ENCODE measurements around the gene MUC5B.

The MUC5B gene

DNA sequence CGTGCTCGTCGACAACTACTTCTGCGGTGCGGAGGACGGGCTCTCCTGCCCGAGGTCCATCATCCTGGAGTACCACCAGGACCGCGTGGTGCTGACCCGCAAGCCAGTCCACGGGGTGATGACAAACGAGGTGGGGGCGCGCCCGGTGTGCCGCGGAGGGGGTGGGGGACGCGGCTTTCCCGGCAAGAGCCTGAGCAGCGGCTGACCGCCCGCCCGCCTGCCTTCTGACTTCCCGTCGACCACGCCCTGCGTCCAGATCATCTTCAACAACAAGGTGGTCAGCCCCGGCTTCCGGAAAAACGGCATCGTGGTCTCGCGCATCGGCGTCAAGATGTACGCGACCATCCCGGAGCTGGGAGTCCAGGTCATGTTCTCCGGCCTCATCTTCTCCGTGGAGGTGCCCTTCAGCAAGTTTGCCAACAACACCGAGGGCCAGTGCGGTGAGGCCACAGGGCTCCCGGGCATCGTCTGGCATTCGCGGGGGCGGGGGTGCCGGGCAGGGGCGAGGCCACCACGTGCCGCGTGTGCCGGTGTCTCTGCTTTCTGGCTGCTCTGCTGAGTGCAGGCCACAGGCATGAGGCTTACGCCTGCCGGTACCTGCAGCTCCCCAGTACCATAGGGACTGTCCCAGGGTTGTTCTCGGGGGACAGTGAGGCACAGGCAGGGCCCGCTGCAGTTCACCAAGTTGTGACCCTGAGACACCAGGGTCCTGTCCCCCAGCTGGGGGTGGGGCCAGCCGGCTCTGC is 28.5 kb upstream of the MUC5B start:
- POLR2A ChIA-PET: no interaction called here
- no peak for TF ChIP-seq CTCF (IDR thresholded peaks at IDR 0.05; ENCODE audit: control extremely low read depth, extremely low read depth, low read depth, missing control alignments)
- CTCF ChIA-PET: no interaction called here

GRCh38 chr11:1194977-1195681 is 27.7 kb upstream of the MUC5B start:
- POLR2A ChIA-PET: no interaction called here
- no peak for TF ChIP-seq CTCF (IDR thresholded peaks at IDR 0.05; ENCODE audit: control extremely low read depth, extremely low read depth, low read depth, missing control alignments)
- DNase-seq (ENCODE audit: extremely low spot score): no peak
- CTCF ChIA-PET: no interaction called here

More for the DNA sequence above, 28.5 kb upstream of the MUC5B start:
- DNase-seq (ENCODE audit: extremely low spot score): no peak

DNA sequence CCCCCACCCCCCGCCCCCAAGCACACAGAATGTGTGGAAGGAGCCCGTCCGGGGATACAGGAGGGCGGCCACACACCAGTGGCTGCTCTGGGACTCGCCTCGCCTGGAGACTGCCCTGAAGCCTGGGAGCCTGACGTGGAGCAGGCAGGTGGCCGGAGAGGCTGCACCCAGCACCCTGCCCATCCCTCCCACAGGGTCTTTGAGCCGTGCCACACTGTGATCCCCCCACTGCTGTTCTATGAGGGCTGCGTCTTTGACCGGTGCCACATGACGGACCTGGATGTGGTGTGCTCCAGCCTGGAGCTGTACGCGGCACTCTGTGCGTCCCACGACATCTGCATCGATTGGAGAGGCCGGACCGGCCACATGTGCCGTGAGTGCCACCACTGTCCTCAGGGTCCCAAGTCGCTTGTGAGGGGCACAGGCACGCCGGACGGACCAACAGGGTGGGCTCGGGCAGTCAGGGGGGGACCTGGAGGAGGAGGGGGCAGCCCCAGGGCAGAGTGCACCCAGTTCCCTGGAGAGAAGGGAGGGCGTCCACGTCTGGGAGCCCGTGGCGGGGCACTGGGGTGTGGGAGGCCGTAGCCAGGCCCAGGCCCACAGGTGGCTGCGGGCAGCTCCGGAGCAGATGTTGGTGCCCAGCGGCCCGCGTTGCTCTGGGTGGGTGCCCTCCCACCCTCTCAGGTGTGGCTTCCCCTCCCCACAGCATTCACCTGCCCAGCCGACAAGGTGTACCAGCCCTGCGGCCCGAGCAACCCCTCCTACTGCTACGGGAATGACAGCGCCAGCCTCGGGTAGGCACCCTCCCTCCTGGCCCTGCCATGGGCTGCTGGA is 27.0 kb upstream of the MUC5B start:
- no peak for DNase-seq (ENCODE audit: extremely low spot score)
- ChIA-PET CTCF (no interaction called here), POLR2A (no interaction called here)
- no peak for TF ChIP-seq CTCF (IDR thresholded peaks at IDR 0.05; ENCODE audit: control extremely low read depth, extremely low read depth, low read depth, missing control alignments)

GRCh38 chr11:1196516-1197391 is 26.1 kb upstream of the MUC5B start:
- POLR2A ChIA-PET: no interaction called here
- CTCF ChIA-PET: no interaction called here
- no peak for TF ChIP-seq CTCF (IDR thresholded peaks at IDR 0.05; ENCODE audit: control extremely low read depth, extremely low read depth, low read depth, missing control alignments)
- no peak for DNase-seq (ENCODE audit: extremely low spot score)

GRCh38 chr11:1197431-1197885 is 25.4 kb upstream of the MUC5B start:
- POLR2A ChIA-PET: no interaction called here
- CTCF ChIA-PET: no interaction called here
- no peak for TF ChIP-seq CTCF (IDR thresholded peaks at IDR 0.05; ENCODE audit: control extremely low read depth, extremely low read depth, low read depth, missing control alignments)
- DNase-seq (ENCODE audit: extremely low spot score): no peak

All from GM10248 (cell line).